ACC112 (cell line): Measurements from ENCODE around the gene MYO16.

ENCODE experiments used
- H2AFZ ChIP-seq: fragments of 200-600 bp; sonication (generic); one replicate; pipeline ENCODE4 v1.6.0; 2017; ENCODE audit warnings: antibody characterized with exemption, low read length; ENCODE audit not compliant: unreplicated experiment
- H3K27ac ChIP-seq: fragments of 200-600 bp; sonication (generic); 2 replicates; pipeline ENCODE4 v1.5.1; 2014; ENCODE audit warnings: low read depth, mild to moderate bottlenecking, antibody characterized with exemption, low read length, moderate library complexity
- H3K27me3 ChIP-seq: fragments of 200-600 bp; sonication (generic); 2 replicates; pipeline ENCODE4 v1.6.1; 2014; ENCODE audit warnings: mild to moderate bottlenecking, antibody characterized with exemption, low read length, moderate library complexity, mixed read lengths; ENCODE audit not compliant: insufficient read depth
- H3K36me3 ChIP-seq: fragments of 200-600 bp; sonication (generic); 2 replicates; pipeline ENCODE4 v1.6.1; 2016; ENCODE audit warnings: mild to moderate bottlenecking, antibody characterized with exemption, low read length, moderate library complexity, mixed read lengths; ENCODE audit not compliant: insufficient read depth
- H3K4me1 ChIP-seq: fragments of 200-600 bp; sonication (generic); one replicate; pipeline ENCODE4 v1.6.1; 2016; ENCODE audit warnings: low read length, mixed read lengths; ENCODE audit not compliant: insufficient read depth, unreplicated experiment, control insufficient read depth
- H3K4me3 ChIP-seq: fragments of 200-600 bp; sonication (generic); 2 replicates; pipeline ENCODE4 v1.5.1; 2014; ENCODE audit warnings: mild to moderate bottlenecking, low read depth, low read length
- H3K79me2 ChIP-seq: fragments of 200-600 bp; sonication (generic); one replicate; pipeline ENCODE4 v1.6.0; 2016; ENCODE audit warnings: low read length; ENCODE audit not compliant: control insufficient read depth, unreplicated experiment, insufficient read depth

Gene MYO16

GRCh38 chr13:108924541-108924940, 295.1 kb downstream of the MYO16 start:
- no peaks in the 10 kb centered on the region for H3K79me2 ChIP-seq
- H3K4me3 ChIP-seq, result no peak overlapping the region
- H3K4me1 ChIP-seq, result peaks cover 5% of the 10 kb centered on the region
- H3K36me3 ChIP-seq, result no peaks in the 10 kb centered on the region
- no peak overlapping the region for H2AFZ ChIP-seq
- peaks cover 5% of the 10 kb centered on the region; the same call in 1 of the 2 replicates for H3K27me3 ChIP-seq
- H3K27ac ChIP-seq, result no peak overlapping the region

DNA sequence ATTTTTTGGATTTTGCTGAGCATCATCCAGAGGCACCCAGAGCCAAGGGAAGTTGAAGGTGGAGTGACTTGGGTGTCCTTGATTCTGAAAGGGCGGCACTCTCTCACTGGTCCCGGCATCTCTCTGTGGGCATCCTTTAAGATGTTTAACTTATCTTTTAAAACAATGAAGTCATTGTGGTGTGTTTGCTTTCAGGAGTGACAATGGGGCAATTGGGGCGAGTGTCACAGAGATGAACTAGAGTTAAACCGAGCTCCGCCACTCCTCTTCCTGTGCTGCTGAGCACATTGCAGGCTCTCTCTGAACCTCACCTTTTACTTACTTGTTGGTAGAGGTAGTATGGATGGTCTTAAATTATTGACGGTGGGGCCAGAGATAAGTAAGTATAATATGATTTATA, 295.7 kb downstream of the MYO16 start:
- Histone ChIP-seq H3K4me3 (no peak overlapping the region), H3K4me1 (peaks cover under 1% of the 10 kb centered on the region), H2AFZ (no peak overlapping the region), H3K27me3 (peaks cover 9% of the 10 kb centered on the region), H3K36me3 (no peaks in the 10 kb centered on the region), H3K27ac (no peak overlapping the region), H3K79me2 (no peaks in the 10 kb centered on the region)

GRCh38 chr13:108926862-108927261, 297.5 kb downstream of the MYO16 start:
- Histone ChIP-seq H3K27ac (no peak overlapping the region), H3K27me3 (peaks cover 21% of the 10 kb centered on the region), H3K36me3 (no peaks in the 10 kb centered on the region), H3K4me3 (no peak overlapping the region), H2AFZ (no peak overlapping the region), H3K79me2 (no peaks in the 10 kb centered on the region), H3K4me1 (no peaks in the 10 kb centered on the region)

GRCh38 chr13:108927615-108928014, 298.2 kb downstream of the MYO16 start:
- Histone ChIP-seq H3K4me3 (no peak overlapping the region), H3K79me2 (no peaks in the 10 kb centered on the region), H3K27ac (no peak overlapping the region), H3K4me1 (no peaks in the 10 kb centered on the region), H3K36me3 (no peaks in the 10 kb centered on the region), H3K27me3 (peaks cover 28% of the 10 kb centered on the region), H2AFZ (no peak overlapping the region)

- Histone ChIP-seq H3K36me3 (no peaks in the 10 kb centered on the region), H3K27ac (no peak overlapping the region)
These were observed 300.3 kb downstream of the MYO16 start for GRCh38 chr13:108929532-108930206.

GRCh38 chr13:108932196-108932595, 302.8 kb downstream of the MYO16 start:
- no peak overlapping the region for H2AFZ ChIP-seq
- no peaks in the 10 kb centered on the region for H3K4me1 ChIP-seq
- H3K4me3 ChIP-seq, result no peak overlapping the region
- no peaks in the 10 kb centered on the region for H3K36me3 ChIP-seq
- H3K79me2 ChIP-seq, result no peaks in the 10 kb centered on the region
- no peak overlapping the region for H3K27ac ChIP-seq
- H3K27me3 ChIP-seq, result peaks cover 68% of the 10 kb centered on the region

More at GRCh38 chr13:108929532-108930206, 300.3 kb downstream of the MYO16 start:
- H3K4me1 ChIP-seq, result no peaks in the 10 kb centered on the region
- peaks cover 45% of the 10 kb centered on the region for H3K27me3 ChIP-seq
- no peak overlapping the region for H3K4me3 ChIP-seq
- H2AFZ ChIP-seq, result no peak overlapping the region
- no peaks in the 10 kb centered on the region for H3K79me2 ChIP-seq

- H3K27me3 ChIP-seq, result peaks cover 74% of the 10 kb centered on the region
- no peaks in the 10 kb centered on the region for H3K36me3 ChIP-seq
- H3K27ac ChIP-seq, result no peak overlapping the region
- H2AFZ ChIP-seq, result no peak overlapping the region
- H3K4me3 ChIP-seq, result no peak overlapping the region
- no peaks in the 10 kb centered on the region for H3K79me2 ChIP-seq
- no peaks in the 10 kb centered on the region for H3K4me1 ChIP-seq
These were observed 303.6 kb downstream of the MYO16 start for GRCh38 chr13:108933061-108933460.

DNA sequence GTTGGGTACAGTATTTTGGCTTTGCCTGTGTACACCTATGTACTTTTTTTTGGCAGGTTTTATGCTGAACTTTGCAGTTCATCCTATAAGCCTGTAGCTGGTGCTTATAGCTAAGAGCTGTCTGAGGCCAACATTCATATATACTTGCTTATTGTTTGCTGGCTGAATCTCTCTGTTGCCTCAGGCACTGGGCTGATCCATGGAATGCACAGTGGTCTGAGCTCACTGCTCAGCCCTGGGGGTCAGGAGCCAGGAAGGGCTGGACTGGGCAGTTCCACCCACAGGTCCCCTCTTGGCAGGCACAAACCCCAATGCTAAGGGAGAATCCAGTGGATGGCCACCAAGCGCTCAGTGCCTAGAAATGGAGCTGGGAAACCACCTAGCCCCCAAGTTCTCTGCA, 308.7 kb downstream of the MYO16 start:
- no peak overlapping the region for H3K27ac ChIP-seq
- H3K27me3 ChIP-seq, result peaks cover 40% of the 10 kb centered on the region

GRCh38 chr13:108940121-108940520, 310.7 kb downstream of the MYO16 start:
- H3K79me2 ChIP-seq, result no peaks in the 10 kb centered on the region
- H3K27ac ChIP-seq, result no peak overlapping the region
- peaks cover 25% of the 10 kb centered on the region for H3K27me3 ChIP-seq
- no peak overlapping the region for H3K4me3 ChIP-seq
- no peak overlapping the region for H2AFZ ChIP-seq
- H3K4me1 ChIP-seq, result peaks cover 1% of the 10 kb centered on the region
- no peaks in the 10 kb centered on the region for H3K36me3 ChIP-seq

More for the DNA sequence above, 308.7 kb downstream of the MYO16 start:
- Histone ChIP-seq H3K79me2 (no peaks in the 10 kb centered on the region), H3K4me1 (no peaks in the 10 kb centered on the region), H3K4me3 (no peak overlapping the region), H2AFZ (no peak overlapping the region), H3K36me3 (no peaks in the 10 kb centered on the region)

DNA sequence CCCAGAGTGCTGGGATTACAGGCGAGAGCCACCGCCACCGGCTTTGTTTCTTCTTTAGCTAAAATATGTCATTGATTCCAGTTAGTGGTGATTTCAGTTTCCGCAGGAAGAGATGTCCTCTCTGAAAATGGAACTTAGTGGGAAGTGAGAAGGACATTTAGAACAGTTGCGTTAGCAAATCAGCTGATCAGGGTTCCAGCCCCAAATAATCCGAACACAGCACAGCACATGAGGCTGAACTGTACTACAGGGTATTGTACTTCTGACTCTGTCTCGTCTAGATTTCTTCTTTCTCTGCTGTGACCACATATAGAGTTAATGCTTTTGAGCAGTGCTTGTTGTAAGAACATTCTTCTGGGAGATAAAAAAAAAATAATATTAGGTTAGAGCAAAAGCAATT, 314.4 kb downstream of the MYO16 start:
- H3K36me3 ChIP-seq, result no peaks in the 10 kb centered on the region
- H3K27me3 ChIP-seq, result no peaks in the 10 kb centered on the region
- no peaks in the 10 kb centered on the region for H3K79me2 ChIP-seq
- H3K27ac ChIP-seq, result no peak overlapping the region
- H3K4me1 ChIP-seq, result peaks cover 21% of the 10 kb centered on the region
- H2AFZ ChIP-seq, result no peak overlapping the region
- H3K4me3 ChIP-seq, result no peak overlapping the region

DNA sequence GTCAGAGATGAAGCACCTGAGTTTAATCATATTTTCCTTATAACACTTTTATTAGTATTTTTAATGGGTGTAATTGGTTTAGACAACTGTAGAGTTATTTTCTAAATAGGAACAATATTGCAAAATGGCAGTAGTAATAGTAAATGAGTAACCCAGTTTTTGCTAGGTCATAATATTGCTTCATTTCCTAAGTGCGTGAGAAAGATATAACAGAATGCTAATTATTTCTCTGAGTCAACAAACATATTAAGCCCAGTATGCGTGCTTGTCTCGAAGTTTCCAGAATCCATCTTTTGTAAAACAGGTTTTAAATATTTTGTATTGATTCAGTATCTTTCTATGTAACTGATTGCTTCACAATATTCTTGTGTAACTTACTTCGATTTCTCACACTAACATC, 315.3 kb downstream of the MYO16 start:
- Histone ChIP-seq H3K27ac (peak overlapping the region; percentile 42; the same call in 1 of the 2 replicates), H2AFZ (no peak overlapping the region), H3K4me3 (no peak overlapping the region), H3K79me2 (no peaks in the 10 kb centered on the region), H3K27me3 (no peaks in the 10 kb centered on the region), H3K36me3 (no peaks in the 10 kb centered on the region), H3K4me1 (peaks cover 21% of the 10 kb centered on the region)
